Ureter (tissue), 1 donor: Measurements from ENCODE around the gene LAMA4. TPM values are rescaled to one million over a fixed set of nuclear protein-coding genes. Genes with fewer than 3 reads are reported as not detected.

Experiments used
- DNase-seq: peaks from one replicate; pipeline ENCODE4 v3.0.0-alpha.2; 2020; ENCODE audit warnings: low spot score
- total RNA-seq: library from RNA; stranded (reverse); gene quantifications from one replicate; pipeline ENCODE4 v1.2.4, GENCODE V29; 2023
- donor health status: DM: yes; HTN: yes; CAD: no.

LAMA4 gene
- total RNA-seq, 1 donor from 2014 or later, result 54.7 TPM

DNA sequence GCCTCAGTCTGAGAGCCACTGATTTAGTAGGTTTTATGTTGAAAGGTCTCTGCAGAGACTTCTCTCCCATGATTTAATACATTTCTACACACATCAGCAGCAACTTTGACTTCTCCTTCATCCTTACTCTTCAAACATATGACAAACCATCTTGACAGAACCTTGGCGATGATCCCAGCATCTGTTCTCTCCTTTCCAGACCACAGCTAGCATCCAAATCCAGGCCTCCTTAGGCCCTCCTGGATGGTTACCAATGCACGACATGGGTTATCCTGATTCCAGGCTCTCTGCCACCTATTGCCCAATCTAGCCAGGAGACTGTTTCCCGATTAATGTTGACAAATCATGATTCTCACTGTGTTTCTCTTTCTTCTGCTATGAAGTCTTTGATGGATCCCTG is 16.8 kb downstream of the LAMA4 start:
- DNase-seq, result no peak

DNA sequence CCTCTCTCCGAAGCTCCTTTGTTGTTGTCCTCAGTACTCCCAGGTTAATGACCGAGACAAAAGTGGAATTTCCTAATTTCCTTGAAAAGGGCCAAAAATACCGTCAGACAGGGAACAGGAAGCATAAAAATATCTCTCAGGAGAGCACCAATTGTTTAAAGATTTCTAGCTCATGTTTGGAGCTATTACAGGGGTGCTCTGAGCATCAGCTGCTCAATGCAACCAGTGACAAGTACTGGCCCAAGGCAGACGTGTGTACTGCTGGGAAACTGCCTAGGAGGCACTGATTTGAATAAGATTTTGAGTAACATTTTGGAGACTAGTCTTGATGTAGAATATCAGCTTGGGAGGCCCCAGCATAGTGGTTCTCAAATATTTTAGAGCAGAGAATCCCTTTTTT is 17.3 kb downstream of the LAMA4 start:
- DNase-seq, result no peak

DNA sequence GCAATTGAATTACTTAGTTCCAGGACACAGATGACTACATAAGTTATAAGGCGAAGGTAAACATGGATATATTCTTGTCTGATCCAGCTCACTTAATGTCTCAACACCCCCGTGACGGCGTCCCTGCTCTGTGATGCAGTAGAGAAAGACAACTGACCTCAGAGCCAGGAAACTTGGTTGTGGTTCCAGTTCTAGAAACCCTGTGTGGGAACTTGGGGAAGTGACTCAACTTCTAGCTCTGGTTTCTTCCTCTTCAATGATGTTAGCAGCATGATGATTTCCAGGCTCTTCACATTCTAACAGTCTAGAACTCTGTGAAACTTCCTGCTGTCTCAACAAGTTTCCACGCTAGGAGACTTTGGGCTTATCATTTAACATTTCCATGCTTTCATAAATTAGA is 18.4 kb downstream of the LAMA4 start:
- no peak for DNase-seq

- DNase-seq, result no peak
Observed at GRCh38 chr6:112234601-112235000, 19.8 kb downstream of the LAMA4 start.

GRCh38 chr6:112233847-112234246 is 20.5 kb downstream of the LAMA4 start:
- no peak for DNase-seq

- no peak for DNase-seq
Observed at GRCh38 chr6:112232845-112233256, 21.5 kb downstream of the LAMA4 start.

DNA sequence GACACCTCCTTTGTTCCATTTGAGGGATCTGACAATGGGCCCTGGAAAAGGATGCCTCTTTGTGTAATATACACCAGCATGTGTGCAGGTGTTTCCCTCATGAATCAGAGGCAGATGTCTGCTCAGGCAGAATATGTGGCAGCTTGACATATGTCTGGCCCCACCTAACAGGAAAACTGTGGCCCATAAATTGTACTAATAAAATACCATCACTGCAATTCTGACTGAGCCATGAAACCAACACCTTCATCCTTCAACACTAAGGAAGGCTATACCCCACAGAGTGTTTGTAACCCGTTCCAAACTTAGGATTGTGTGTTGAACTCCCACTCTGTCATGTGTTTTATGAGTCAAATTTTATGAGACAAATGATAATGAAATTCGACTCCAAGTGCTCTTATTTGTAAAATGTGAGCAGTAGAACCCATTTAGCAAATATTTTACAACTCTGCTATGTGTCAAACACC is 22.7 kb downstream of the LAMA4 start:
- no peak for DNase-seq

- DNase-seq, result no peak
Observed at GRCh38 chr6:112231164-112231563, 23.2 kb downstream of the LAMA4 start.

- DNase-seq, result no peak
Observed at GRCh38 chr6:112228480-112229332, 25.7 kb downstream of the LAMA4 start.

GRCh38 chr6:112227992-112228391 is 26.4 kb downstream of the LAMA4 start:
- DNase-seq, result no peak

- no peak for DNase-seq
Observed at GRCh38 chr6:112227411-112227810, 27.0 kb downstream of the LAMA4 start.

GRCh38 chr6:112225691-112226090 is 28.7 kb downstream of the LAMA4 start:
- DNase-seq, result no peak

GRCh38 chr6:112224088-112224487 is 30.3 kb downstream of the LAMA4 start:
- no peak for DNase-seq

- DNase-seq, result no peak
Observed at GRCh38 chr6:112223070-112223861, 31.1 kb downstream of the LAMA4 start.

DNA sequence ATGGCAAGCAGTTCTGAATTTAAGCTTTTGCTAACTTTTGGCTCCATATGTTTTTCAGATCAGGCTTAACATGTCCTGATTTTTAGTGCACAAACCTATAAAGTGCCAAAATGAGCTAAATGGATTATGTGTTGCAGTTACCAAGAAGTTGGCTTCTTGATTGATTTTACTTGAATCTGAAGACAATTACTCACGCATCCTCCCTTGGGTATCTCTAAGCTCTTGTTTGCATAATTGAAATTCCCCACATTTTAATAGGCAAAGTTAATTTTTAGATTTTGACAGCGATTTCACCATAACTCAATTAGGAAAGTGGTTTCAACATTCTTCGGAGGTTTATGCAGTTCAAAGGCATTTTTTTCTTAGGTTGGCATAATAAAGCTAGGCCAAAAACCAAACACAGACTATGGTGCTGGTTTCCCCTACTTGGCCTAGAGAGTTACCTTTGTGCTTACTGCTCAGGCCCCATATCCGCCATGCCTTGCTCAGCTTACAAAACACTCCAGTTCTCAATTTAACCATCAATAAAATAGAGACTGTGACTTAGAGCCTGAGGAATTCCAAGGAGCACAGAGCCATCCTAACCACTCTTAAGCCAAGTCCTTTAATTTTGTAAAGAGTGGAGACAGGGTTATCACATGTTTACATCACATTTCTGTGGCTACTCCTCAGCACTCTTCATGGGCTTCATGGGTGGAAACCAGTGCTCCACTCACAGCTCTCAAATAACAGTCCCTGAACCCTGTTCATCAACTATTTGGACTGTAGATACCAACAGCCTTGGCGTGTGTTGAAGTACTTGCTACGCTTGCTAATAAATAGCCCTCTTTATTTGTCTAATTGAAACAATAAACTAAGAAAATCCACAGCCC is 32.1 kb downstream of the LAMA4 start:
- DNase-seq, result no peak

- DNase-seq, result no peak
Observed at GRCh38 chr6:112221561-112221960, 32.8 kb downstream of the LAMA4 start.

DNA sequence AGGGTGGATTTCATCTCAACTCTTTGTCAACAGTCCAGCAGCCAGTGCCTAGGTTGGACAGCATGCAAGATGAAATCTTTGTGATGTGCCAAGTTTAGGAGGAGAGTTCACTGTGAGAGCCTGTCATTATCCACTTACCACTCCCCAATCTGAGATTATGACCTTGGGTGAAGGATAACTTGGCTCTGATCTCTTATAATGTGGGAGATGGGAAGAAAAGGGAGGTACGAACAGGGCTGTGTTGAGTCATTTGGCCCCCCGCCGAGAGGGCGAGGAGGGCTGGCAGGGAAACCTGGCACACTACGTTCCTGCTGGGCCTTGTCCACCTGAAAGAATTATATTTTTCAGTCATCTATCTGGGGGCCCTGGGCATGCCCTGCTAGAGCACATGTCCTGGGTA is 35.8 kb downstream of the LAMA4 start:
- DNase-seq, result no peak

GRCh38 chr6:112216662-112217551 is 37.5 kb downstream of the LAMA4 start:
- no peak for DNase-seq

- no peak for DNase-seq
Observed at GRCh38 chr6:112215488-112216284, 38.7 kb downstream of the LAMA4 start.

DNA sequence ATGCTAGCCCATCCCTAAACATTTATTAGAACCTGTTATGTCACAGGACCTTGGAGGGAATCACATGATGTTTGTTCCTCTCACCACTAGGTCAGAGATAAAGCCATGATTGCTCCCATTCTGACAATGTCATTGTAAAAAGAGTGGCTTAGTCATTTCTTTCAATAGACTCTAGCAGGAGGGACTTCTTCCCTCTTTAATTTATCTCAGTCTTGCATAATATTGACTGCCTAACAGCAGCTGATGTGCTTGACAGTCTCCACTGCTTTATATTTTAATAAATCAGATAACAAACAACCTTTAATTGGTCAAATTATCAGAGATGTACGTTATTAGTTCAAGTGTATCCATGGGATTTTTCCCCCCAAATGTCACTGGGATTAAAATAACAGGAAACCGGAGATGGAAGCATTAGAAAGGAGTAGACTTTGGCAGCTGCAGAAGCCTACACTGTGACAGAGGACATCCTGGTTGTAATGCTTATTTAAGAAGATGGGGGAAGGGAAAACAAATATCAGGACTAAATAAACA is 39.6 kb downstream of the LAMA4 start:
- DNase-seq, result no peak
